ENCODE results near the gene TRIO.

TRIO gene

DNA sequence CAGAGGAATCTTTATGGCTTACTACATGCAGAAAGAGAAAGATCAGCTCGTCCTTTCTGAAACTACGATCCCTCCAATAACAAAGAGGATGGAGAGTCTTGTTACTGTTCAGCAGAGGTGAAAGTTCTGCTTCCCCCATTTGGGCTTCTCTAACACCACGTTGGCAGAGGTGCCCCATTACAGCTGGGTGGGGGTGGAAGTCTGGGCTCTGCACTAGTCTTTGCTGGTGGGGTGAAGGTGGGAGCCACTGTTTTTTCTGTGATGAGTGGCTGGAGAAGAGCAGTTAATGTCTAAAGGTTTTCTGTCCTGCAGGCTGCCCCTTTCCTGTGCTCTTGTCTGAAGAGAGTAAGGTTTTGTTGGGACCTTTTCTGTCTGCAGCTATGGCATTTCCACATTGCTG lies 373.8 kb downstream of the TRIO start:
- TF ChIP-seq, protein P1, sequence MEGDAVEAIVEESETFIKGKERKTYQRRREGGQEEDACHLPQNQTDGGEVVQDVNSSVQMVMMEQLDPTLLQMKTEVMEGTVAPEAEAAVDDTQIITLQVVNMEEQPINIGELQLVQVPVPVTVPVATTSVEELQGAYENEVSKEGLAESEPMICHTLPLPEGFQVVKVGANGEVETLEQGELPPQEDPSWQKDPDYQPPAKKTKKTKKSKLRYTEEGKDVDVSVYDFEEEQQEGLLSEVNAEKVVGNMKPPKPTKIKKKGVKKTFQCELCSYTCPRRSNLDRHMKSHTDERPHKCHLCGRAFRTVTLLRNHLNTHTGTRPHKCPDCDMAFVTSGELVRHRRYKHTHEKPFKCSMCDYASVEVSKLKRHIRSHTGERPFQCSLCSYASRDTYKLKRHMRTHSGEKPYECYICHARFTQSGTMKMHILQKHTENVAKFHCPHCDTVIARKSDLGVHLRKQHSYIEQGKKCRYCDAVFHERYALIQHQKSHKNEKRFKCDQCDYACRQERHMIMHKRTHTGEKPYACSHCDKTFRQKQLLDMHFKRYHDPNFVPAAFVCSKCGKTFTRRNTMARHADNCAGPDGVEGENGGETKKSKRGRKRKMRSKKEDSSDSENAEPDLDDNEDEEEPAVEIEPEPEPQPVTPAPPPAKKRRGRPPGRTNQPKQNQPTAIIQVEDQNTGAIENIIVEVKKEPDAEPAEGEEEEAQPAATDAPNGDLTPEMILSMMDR (IDR thresholded peaks at IDR 0.05; ENCODE audit: low read depth, low read length) = no peak
- no peak for DNase-seq (ENCODE audit: extremely low read depth, low read depth)

DNA sequence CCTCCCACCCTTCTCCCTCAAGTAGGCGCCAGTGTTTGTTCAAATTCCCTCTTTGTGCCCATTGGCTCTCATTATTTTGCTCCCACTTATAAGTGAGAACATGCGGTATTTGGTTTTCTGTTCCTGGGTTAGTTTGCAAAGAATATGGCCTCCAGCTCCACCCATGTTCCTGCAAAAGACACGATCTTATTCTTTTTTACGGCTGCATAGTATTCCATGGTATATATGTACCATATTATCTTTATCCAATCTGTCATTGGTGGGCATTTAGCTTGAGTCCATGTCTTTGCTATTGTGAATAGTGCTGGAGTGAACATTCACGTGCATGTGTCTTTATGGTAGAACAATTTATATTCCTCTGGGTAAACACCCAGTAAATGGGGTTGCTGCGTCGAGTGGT lies 375.5 kb downstream of the TRIO start:
- TF ChIP-seq, protein P1 (IDR thresholded peaks at IDR 0.05; ENCODE audit: low read depth, low read length) = no peak
- DNase-seq (ENCODE audit: extremely low read depth, low read depth) = no peak

DNA sequence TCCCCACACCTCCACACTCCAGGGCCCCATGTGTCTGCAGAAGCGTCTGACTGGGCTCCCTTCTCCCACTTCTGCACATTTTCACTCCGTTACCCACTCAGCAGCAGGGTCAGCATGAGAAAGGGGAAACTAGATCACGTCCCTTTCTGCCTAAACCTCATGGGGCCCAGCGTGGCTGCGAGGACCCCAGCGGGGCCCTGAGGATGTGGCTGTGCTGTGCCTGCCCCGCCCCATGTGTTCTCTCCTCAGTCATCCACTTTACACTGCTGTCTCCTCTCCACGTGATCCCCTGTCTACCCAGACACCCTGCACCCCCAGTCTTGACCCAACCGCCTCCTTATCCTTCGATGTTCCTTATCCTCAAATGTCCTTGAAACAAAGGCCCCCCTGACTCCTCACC lies 378.6 kb downstream of the TRIO start:
- TF ChIP-seq, protein P1 (IDR thresholded peaks at IDR 0.05; ENCODE audit: low read depth, low read length) = no peak
- DNase-seq (ENCODE audit: extremely low read depth, low read depth) = no peak

DNA sequence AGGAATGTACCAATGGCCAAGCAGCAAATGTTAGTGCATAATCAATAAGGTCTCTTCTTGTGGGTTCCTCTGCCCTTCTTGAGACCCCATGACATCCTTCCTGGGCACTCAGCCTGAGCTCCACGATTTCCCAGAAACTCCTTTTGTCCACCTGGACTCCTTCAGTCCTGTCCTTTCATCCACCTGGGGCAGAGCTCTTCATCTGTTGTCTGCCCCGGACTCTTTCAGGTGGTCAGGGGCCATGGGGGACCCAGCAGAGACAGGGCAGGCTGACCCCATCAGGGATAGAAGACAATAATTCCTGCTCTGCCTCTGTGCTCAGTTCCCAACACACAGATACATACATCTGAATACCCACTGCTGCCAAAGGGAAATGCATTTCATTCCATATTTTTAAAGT lies 379.6 kb downstream of the TRIO start:
- no peak for DNase-seq (ENCODE audit: extremely low read depth, low read depth)
- TF ChIP-seq, protein P1 (IDR thresholded peaks at IDR 0.05; ENCODE audit: low read depth, low read length) = no peak

DNA sequence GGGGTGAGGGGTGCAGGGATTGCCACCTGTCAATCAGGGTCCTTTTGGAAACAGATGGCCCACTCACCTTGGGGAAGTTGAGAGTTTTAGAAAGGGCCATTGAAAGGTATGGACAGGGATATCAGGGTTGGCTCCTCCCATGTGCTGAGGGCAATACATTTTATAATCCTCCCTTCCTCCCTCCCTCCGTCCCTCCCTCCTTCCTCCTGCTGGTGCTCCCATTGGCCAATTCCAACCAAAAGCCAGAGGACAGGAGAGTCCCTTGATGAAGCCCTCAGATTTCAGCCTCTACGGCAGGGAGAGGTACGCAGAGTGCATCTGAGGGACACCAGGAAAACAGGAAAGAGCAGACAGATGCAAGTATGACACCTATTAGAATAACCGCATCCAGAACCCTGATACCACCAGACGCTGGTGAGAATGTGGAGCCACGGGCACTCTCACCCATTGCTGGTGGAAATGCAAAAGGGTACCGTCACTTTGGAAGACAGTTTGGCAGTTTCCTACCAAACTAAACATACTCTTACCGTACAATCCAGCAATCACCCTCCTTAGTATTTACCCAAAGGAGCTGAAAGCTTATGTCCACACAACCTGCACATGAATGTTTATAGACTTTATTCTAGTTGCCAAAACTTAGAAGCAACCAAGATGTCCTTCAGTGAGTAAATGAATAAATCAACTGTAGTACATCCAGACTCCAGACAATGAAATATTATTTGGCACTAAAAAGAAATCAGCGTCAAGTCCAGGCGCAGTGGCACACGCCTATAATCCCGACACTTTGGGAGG lies 380.3 kb downstream of the TRIO start:
- TF ChIP-seq, protein P1 (IDR thresholded peaks at IDR 0.05; ENCODE audit: low read depth, low read length) = no peak
- DNase-seq (ENCODE audit: extremely low read depth, low read depth) = no peak

DNA sequence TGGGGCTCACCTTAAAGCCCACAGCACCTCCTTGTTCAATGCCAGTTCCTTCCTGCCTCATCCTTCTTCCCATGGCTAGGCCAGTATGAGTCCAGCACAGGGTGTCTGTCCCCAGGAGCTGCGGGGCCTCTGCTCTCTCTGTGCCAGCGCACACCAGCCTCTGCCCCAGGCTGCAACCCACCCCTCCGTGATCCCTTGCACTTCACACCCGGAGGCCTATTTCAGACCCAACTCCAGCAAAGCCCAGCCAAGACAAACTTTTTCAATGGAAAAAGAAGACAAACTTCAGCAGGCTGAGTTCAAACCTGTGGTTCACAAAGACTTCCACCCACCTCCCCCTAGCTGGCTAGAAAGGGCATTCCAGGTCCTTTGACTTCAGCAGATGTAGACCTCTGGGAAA lies 382.3 kb downstream of the TRIO start:
- DNase-seq (ENCODE audit: extremely low read depth, low read depth) = no peak
- TF ChIP-seq, protein P1 (IDR thresholded peaks at IDR 0.05; ENCODE audit: low read depth, low read length) = no peak

DNA sequence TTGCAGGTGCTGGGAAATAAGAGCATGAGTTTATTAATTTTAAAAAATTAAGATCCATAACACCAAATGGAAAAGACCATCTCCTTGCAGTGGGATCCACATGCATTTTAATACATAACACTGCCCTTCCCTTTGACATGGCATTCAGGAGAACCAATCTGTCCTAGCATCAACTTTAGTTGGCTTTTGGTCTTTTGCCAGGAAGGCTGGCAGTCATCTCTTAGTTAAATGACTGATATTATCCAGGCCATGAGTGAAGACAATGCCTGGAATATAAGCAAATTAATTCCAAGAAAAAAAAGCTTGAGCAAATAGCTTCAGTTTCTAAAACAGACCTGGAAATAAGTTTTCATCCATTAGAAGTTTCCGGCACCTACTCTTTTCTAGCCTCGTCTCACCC lies 383.4 kb downstream of the TRIO start:
- TF ChIP-seq, protein P1 (IDR thresholded peaks at IDR 0.05; ENCODE audit: low read depth, low read length) = no peak
- no peak for DNase-seq (ENCODE audit: extremely low read depth, low read depth)

Data from AG09319 (cell line).